Parathyroid adenoma (tissue), 2 donors: Measurements from ENCODE around the gene GXYLT2.

Experiments
- H2AFZ ChIP-seq: fragments of 300-600 bp; sonication (generic); one replicate; pipeline ENCODE4 v1.7.0; 2017; ENCODE audit warnings: antibody characterized with exemption, mild to moderate bottlenecking
- H3K27ac ChIP-seq: fragments of 300-600 bp; sonication (generic); one replicate; pipeline ENCODE4 v1.7.0; 2017
- H3K27me3 ChIP-seq: fragments of 300-600 bp; sonication (generic); one replicate; pipeline ENCODE4 v1.7.0; 2017; ENCODE audit warnings: low read length; ENCODE audit not compliant: control insufficient read depth, insufficient read depth
- H3K36me3 ChIP-seq: fragments of 300-600 bp; sonication (generic); one replicate; pipeline ENCODE4 v1.7.0; 2017; ENCODE audit warnings: low read length; ENCODE audit not compliant: control insufficient read depth, insufficient read depth
- H3K4me1 ChIP-seq: fragments of 300-600 bp; sonication (generic); one replicate; pipeline ENCODE4 v1.7.0; 2017; ENCODE audit warnings: control low read depth
- H3K4me2 ChIP-seq: fragments of 300-600 bp; sonication (generic); one replicate; pipeline ENCODE4 v1.7.0; 2017; ENCODE audit warnings: low read length
- H3K4me3 ChIP-seq: fragments of 300-600 bp; sonication (generic); one replicate; pipeline ENCODE4 v1.7.0; 2017; ENCODE audit warnings: low read depth, low read length
- H3K79me2 ChIP-seq: fragments of 300-600 bp; sonication (generic); one replicate; pipeline ENCODE4 v1.7.0; 2017; ENCODE audit warnings: control low read depth
- H3K9ac ChIP-seq: fragments of 300-600 bp; sonication (generic); one replicate; pipeline ENCODE4 v1.7.0; 2017; ENCODE audit warnings: mild to moderate bottlenecking
- H3K9me3 ChIP-seq: fragments of 300-600 bp; sonication (generic); one replicate; pipeline ENCODE4 v1.7.0; 2017; ENCODE audit warnings: low read length; ENCODE audit not compliant: control insufficient read depth
- CTCF ChIP-seq: fragments of 300-600 bp; sonication (generic); IDR thresholded peaks from one replicate; pipeline ENCODE4 v1.7.0; 2017; ENCODE audit warnings: antibody characterized with exemption, mild to moderate bottlenecking
- donor health status: primary hyperparathyroidism.

The GXYLT2 gene

GRCh38 chr3:72887705-72888545, at the start of gene GXYLT2:
GXYLT2 (plus strand) TSS chr3:72888046; CDS start chr3:72888234, 188 bp downstream.
- no peaks in the 10 kb centered on the region for H3K36me3 ChIP-seq
- H3K4me3 ChIP-seq, result peak within 1 kb of the TSS; percentile 62
- TF ChIP-seq CTCF, result no peak
- peak within 1 kb of the TSS; percentile 42 for H3K27ac ChIP-seq
- no peaks in the 10 kb centered on the region for H3K79me2 ChIP-seq
- peaks cover 18% of the 10 kb centered on the region for H3K4me1 ChIP-seq
- no peaks in the 10 kb centered on the region for H3K27me3 ChIP-seq
- H3K4me2 ChIP-seq, result peak within 1 kb of the TSS; percentile 69
- no peak within 1 kb of the TSS for H3K9ac ChIP-seq
- no peaks in the 10 kb centered on the region for H3K9me3 ChIP-seq
- peak within 1 kb of the TSS; percentile 72 for H2AFZ ChIP-seq

- Histone ChIP-seq H3K79me2 (peaks cover 2% of the 10 kb centered on the region), H3K27me3 (no peaks in the 10 kb centered on the region), H3K9ac (no peak overlapping the region), H2AFZ (no peak overlapping the region), H3K4me3 (no peak overlapping the region), H3K27ac (no peak overlapping the region), H3K36me3 (no peaks in the 10 kb centered on the region), H3K9me3 (no peaks in the 10 kb centered on the region), H3K4me2 (no peak overlapping the region), H3K4me1 (no peaks in the 10 kb centered on the region)
- TF ChIP-seq CTCF, result no peak
These were observed 48.8 kb upstream of the GXYLT2 start for GRCh38 chr3:72839057-72839456.

GRCh38 chr3:72844436-72844993, 43.3 kb upstream of the GXYLT2 start:
- no peaks in the 10 kb centered on the region for H3K9me3 ChIP-seq
- no peak overlapping the region for H2AFZ ChIP-seq
- no peaks in the 10 kb centered on the region for H3K79me2 ChIP-seq
- no peak overlapping the region for H3K27ac ChIP-seq
- no peak overlapping the region for H3K4me2 ChIP-seq
- no peaks in the 10 kb centered on the region for H3K27me3 ChIP-seq
- H3K4me3 ChIP-seq, result no peak overlapping the region
- no peaks in the 10 kb centered on the region for H3K36me3 ChIP-seq
- no peak overlapping the region for H3K9ac ChIP-seq
- H3K4me1 ChIP-seq, result peaks cover 5% of the 10 kb centered on the region
- no peak for TF ChIP-seq CTCF

GRCh38 chr3:72846166-72846565, 41.7 kb upstream of the GXYLT2 start:
- Histone ChIP-seq H3K4me2 (no peak overlapping the region), H3K4me1 (peaks cover 5% of the 10 kb centered on the region), H3K9ac (no peak overlapping the region), H3K4me3 (no peak overlapping the region), H3K27ac (no peak overlapping the region), H3K9me3 (no peaks in the 10 kb centered on the region), H3K36me3 (no peaks in the 10 kb centered on the region), H3K27me3 (no peaks in the 10 kb centered on the region), H3K79me2 (no peaks in the 10 kb centered on the region), H2AFZ (no peak overlapping the region)
- TF ChIP-seq CTCF, result no peak
